Type B pancreatic cell (in vitro differentiated cells): ENCODE results near the gene TM9SF3. TPM values are rescaled to one million over a fixed set of nuclear protein-coding genes. Genes with fewer than 3 reads are reported as not detected.

Source experiments
- DNase-seq: peaks from one replicate; pipeline ENCODE4 v3.0.0; 2021; ENCODE audit warnings: mixed read lengths; ENCODE audit not compliant: unreplicated experiment; ENCODE audit errors: extremely low spot score
- H3K27ac Mint-ChIP-seq: 2 replicates; pipeline ENCODE4 v1.8.0; 2021; ENCODE audit warnings: mild to moderate bottlenecking, mixed read lengths
- H3K27me3 Mint-ChIP-seq: 2 replicates; pipeline ENCODE4 v1.8.0; 2021; ENCODE audit warnings: mixed read lengths
- H3K36me3 Mint-ChIP-seq: 2 replicates; pipeline ENCODE4 v1.8.0; 2021; ENCODE audit warnings: mixed read lengths
- H3K4me1 Mint-ChIP-seq: one replicate; pipeline ENCODE4 v1.8.0; 2021; ENCODE audit warnings: mixed read lengths; ENCODE audit not compliant: unreplicated experiment
- H3K4me3 Mint-ChIP-seq: 2 replicates; pipeline ENCODE4 v1.8.0; 2021; ENCODE audit warnings: mild to moderate bottlenecking, mixed read lengths
- H3K9me3 Mint-ChIP-seq: 2 replicates; pipeline ENCODE4 v1.8.0; 2021; ENCODE audit warnings: mixed read lengths
- CTCF ChIP-seq: fragments of 200-600 bp; sonication (generic); conservative IDR thresholded peaks from 2 replicates; pipeline ENCODE4 v1.5.0; 2021; ENCODE audit warnings: antibody characterized with exemption, mild to moderate bottlenecking
- total RNA-seq: library from RNA; stranded (reverse); gene quantifications from 2 replicates; pipeline ENCODE4 v1.2.1, GENCODE V29; 2021; ENCODE audit warnings: low replicate concordance

TM9SF3 gene
- total RNA-seq, 1 donor from 2014 or later = 152 TPM

DNA sequence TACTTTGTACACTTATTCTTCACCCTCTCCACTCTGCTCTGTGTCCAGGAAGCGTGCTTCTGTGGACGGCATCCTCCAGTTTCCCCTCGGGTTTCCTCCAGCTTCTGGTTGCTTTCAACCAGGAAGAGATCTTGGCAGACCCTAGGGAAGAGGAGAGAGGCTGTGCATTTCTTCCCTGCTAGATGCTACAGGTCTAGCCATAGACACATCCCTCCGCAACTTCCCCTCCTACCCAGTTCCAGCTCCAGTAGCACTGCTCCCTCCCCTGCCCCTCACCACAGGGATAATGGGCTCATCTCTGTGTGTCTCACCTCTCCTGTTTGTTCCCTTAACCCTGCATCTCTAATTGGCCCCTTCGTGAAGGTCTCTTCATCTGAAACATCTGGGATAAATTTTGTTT, 89.4 kb downstream of the TM9SF3 start:
- H3K27ac Mint-ChIP-seq = no peak overlapping the region

GRCh38 chr10:96496281-96496925, 90.4 kb downstream of the TM9SF3 start:
- Mint-ChIP-seq H3K27me3 (peaks cover 39% of the 10 kb centered on the region), H3K27ac (no peak overlapping the region), H3K9me3 (no peaks in the 10 kb centered on the region), H3K4me3 (no peak overlapping the region), H3K36me3 (no peaks in the 10 kb centered on the region), H3K4me1 (no peaks in the 10 kb centered on the region)
- DNase-seq = peak; percentile 60
- TF ChIP-seq CTCF = no peak

More for the DNA sequence above, 89.4 kb downstream of the TM9SF3 start:
- Mint-ChIP-seq H3K36me3 (no peaks in the 10 kb centered on the region), H3K4me3 (no peak overlapping the region), H3K27me3 (peaks cover 45% of the 10 kb centered on the region), H3K9me3 (no peaks in the 10 kb centered on the region), H3K4me1 (no peaks in the 10 kb centered on the region)
- TF ChIP-seq CTCF = no peak
- DNase-seq = peak; percentile 11

- no peak for TF ChIP-seq CTCF
- Mint-ChIP-seq H3K4me3 (no peak overlapping the region), H3K9me3 (no peaks in the 10 kb centered on the region), H3K36me3 (no peaks in the 10 kb centered on the region), H3K27ac (no peak overlapping the region), H3K27me3 (peaks cover 40% of the 10 kb centered on the region), H3K4me1 (no peaks in the 10 kb centered on the region)
- DNase-seq = peak; percentile 20
These were observed 91.3 kb downstream of the TM9SF3 start for GRCh38 chr10:96495544-96495943.

DNA sequence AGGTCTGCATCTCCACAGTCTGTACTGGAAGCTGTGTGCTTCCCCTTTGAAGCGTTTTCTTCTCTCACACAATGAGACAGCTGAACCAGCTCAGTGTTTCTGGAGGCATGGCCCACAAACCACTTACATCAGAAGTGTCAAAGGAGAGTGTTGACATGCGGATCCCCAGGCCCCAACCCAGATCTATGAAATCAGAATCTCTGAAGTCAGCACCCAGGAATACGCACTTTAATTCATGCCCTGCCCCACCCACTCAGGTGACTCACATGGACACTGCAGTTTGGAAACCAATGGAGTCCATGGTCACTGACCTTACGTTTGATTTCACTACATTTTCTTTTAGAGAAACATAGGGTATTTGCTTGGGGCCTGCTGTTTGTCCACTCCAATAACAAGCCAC, 92.1 kb downstream of the TM9SF3 start:
- Mint-ChIP-seq H3K27me3 (peaks cover 40% of the 10 kb centered on the region), H3K4me1 (no peaks in the 10 kb centered on the region), H3K4me3 (no peak overlapping the region), H3K36me3 (no peaks in the 10 kb centered on the region), H3K9me3 (no peaks in the 10 kb centered on the region), H3K27ac (no peak overlapping the region)
- no peak for TF ChIP-seq CTCF
- DNase-seq = no peak

DNA sequence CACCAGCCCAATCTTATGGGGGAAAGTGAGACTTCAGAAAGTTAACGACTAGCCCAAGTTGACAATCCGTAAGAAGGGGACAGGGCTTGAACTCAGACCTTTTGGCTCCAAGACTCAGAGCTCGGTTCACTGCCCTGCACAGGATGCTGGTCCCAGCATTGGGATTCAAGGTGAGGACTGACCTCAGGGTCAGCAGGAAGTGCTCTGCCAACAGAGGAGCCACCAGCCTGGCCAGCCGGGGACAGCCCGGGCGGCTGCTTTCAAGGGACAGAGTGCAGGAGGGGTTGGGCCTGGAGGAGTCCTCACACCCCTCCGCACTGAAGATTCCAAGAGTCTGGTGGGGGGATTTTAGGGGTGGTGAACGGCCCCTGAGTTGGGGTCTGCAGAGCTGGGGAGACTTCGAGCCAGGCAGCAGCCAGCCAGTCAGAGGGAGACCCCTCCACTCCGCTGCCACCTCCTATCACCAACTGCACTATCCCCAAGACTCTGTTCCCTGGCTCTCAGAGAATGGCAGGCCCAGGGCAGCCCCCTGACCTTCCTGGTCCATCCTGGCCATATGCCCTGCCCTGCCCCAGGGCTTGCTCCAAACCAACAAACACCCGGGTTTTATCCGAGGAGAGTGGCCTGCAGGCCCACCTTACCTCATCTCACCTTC, 92.8 kb downstream of the TM9SF3 start:
- Mint-ChIP-seq H3K27me3 (peaks cover 39% of the 10 kb centered on the region), H3K36me3 (no peaks in the 10 kb centered on the region), H3K4me3 (no peak overlapping the region)

More for the DNA sequence above, 92.8 kb downstream of the TM9SF3 start:
- no peak for DNase-seq
- TF ChIP-seq CTCF = no peak
- Mint-ChIP-seq H3K9me3 (no peaks in the 10 kb centered on the region), H3K4me1 (no peaks in the 10 kb centered on the region), H3K27ac (no peak overlapping the region)
